Endothelial cell of umbilical vein (primary cell): ENCODE data around the gene ASB7. TPM values are rescaled to one million over a fixed set of nuclear protein-coding genes. Genes with fewer than 3 reads are reported as not detected.

ENCODE experiments used
- BruUV-seq: library from RNA; stranded (reverse); fragments of 400-500 nt; replicated peaks from 2 replicates; lab custom pipeline; 2021; lab: Mats Ljungman, UMichigan
- CTCF ChIA-PET: fragments of 300-600, 350-600 bp; sonication (Branson Sonifier 250); formaldehyde crosslinking; loops from one replicate; lab custom pipeline; 2021; ENCODE audit warnings: antibody characterized with exemption, inconsistent platforms; lab: Charles Lee
- POLR2A ChIA-PET: fragments of 300-600, 350-600 bp; sonication (Branson Sonifier 250); formaldehyde crosslinking; loops from one replicate; lab custom pipeline; 2021; ENCODE audit warnings: antibody characterized with exemption, inconsistent platforms; lab: Charles Lee
- DNase-seq: peaks from one replicate; pipeline ENCODE4 v3.0.0-alpha.2; 2011; ENCODE audit warnings: low read depth, low spot score
- FAIRE-seq: peaks from 2 replicates; lab custom pipeline; 2011; peaks lifted over from hg19 to GRCh38; lab: Jason Lieb, UNC
- H2AFZ ChIP-seq: 2 replicates; pipeline ENCODE4 v1.6.0; 2012; ENCODE audit warnings: low read depth, low read length, control low read depth, inconsistent platforms
- H3K27ac ChIP-seq: 2 replicates; pipeline ENCODE4 v1.5.1; 2011; ENCODE audit warnings: low read depth, mild to moderate bottlenecking, control low read depth, low read length, moderate library complexity; ENCODE audit not compliant: insufficient read depth
- H3K27me3 ChIP-seq, 2 experiments: 2 replicates each; pipeline versions ENCODE4 v1.6.0 to v1.6.1; 2011; ENCODE audit warnings: low read length in 2 of 2, mixed read lengths in 1 of 2; ENCODE audit not compliant: control insufficient read depth in 2 of 2, insufficient read depth in 2 of 2
- H3K36me3 ChIP-seq, 2 experiments: 2 replicates in 1 of 2; 3 replicates in 1 of 2; pipeline ENCODE4 v1.5.1; 2011; ENCODE audit warnings: low read length in 2 of 2, mild to moderate bottlenecking in 1 of 2, moderate library complexity in 1 of 2; ENCODE audit not compliant: control insufficient read depth in 2 of 2, insufficient read depth in 2 of 2; ENCODE audit errors: extremely low read depth in 1 of 2
- H3K4me1 ChIP-seq: 3 replicates; pipeline ENCODE4 v1.5.1; 2011; ENCODE audit warnings: mild to moderate bottlenecking, low read length; ENCODE audit not compliant: control insufficient read depth, insufficient read depth; ENCODE audit errors: extremely low read depth
- H3K4me2 ChIP-seq: 2 replicates; pipeline ENCODE4 v1.6.1; 2011; ENCODE audit warnings: low read length, control low read depth, mixed read lengths; ENCODE audit not compliant: insufficient read depth
- H3K4me3 ChIP-seq, 3 experiments: fragments of 200-600 bp in 1 of 3; sonication (generic), shearing (Covaris generic) in 1 of 3; replicated peaks in 1 of 3; 2 replicates each; pipeline ENCODE4 v1.5.1; 2011 to 2016; ENCODE audit warnings: control low read depth in 3 of 3, low read length in 3 of 3, mild to moderate bottlenecking in 2 of 3, inconsistent platforms in 1 of 3, low read depth in 1 of 3, moderate library complexity in 1 of 3; ENCODE audit not compliant: insufficient read depth in 1 of 3
- H3K79me2 ChIP-seq: 2 replicates; pipeline ENCODE4 v1.6.0; 2012; ENCODE audit warnings: low read length, inconsistent platforms; ENCODE audit not compliant: control insufficient read depth, insufficient read depth
- H3K9ac ChIP-seq: replicated peaks from 2 replicates; pipeline ENCODE3; 2011; ENCODE audit warnings: low read length, control low read depth; ENCODE audit not compliant: insufficient read depth; ENCODE audit errors: extremely low read depth
- H3K9me1 ChIP-seq: replicated peaks from 3 replicates; pipeline ENCODE4 v1.6.0; 2011; ENCODE audit warnings: mild to moderate bottlenecking, low read length; ENCODE audit not compliant: control insufficient read depth, insufficient read depth; ENCODE audit errors: extremely low read depth
- H3K9me3 ChIP-seq: replicated peaks from 2 replicates; pipeline ENCODE4 v1.5.1; 2012; ENCODE audit warnings: low read length, inconsistent platforms; ENCODE audit not compliant: control insufficient read depth, insufficient read depth
- H4K20me1 ChIP-seq: replicated peaks from 2 replicates; pipeline ENCODE3; 2011; ENCODE audit warnings: mild to moderate bottlenecking, low read length; ENCODE audit not compliant: control insufficient read depth, insufficient read depth; ENCODE audit errors: extremely low read depth
- EZH2 ChIP-seq: IDR thresholded peaks from 2 replicates; pipeline ENCODE4 v1.6.1; 2012; ENCODE audit warnings: borderline replicate concordance, low read depth, mild to moderate bottlenecking, moderate library complexity, low read length, inconsistent platforms; ENCODE audit not compliant: severe bottlenecking
- FOS ChIP-seq: IDR thresholded peaks from 2 replicates; pipeline ENCODE4 v1.6.1; 2011; ENCODE audit warnings: mild to moderate bottlenecking, low read length, moderate library complexity, borderline replicate concordance; ENCODE audit not compliant: insufficient read depth
- GATA2 ChIP-seq: IDR thresholded peaks from 2 replicates; pipeline ENCODE4 v1.7.0; 2011; ENCODE audit warnings: low read depth, mild to moderate bottlenecking, moderate library complexity, mixed read lengths, low read length; ENCODE audit not compliant: insufficient read length, insufficient read depth
- JUN ChIP-seq: IDR thresholded peaks from 2 replicates; pipeline ENCODE4 v1.6.1; 2011; ENCODE audit warnings: borderline replicate concordance, low read depth; ENCODE audit not compliant: insufficient read length, insufficient read depth
- MYC ChIP-seq: IDR thresholded peaks from one replicate; pipeline ENCODE4 v1.6.1; 2011; ENCODE audit warnings: mild to moderate bottlenecking, low read depth, low read length
- POLR2A ChIP-seq: IDR thresholded peaks from 2 replicates; pipeline ENCODE4 v1.6.1; 2012; ENCODE audit warnings: low read depth, mild to moderate bottlenecking, control low read depth, low read length
- POLR2AphosphoS5 ChIP-seq: IDR thresholded peaks from 2 replicates; pipeline ENCODE4 v1.6.1; 2012; ENCODE audit warnings: low read depth, mild to moderate bottlenecking, control low read depth, low read length, moderate library complexity; ENCODE audit not compliant: insufficient read depth
- dilution Hi-C: fragments of 300-500 bp; cut with MboI; formaldehyde crosslinking; loops from one replicate; pipeline ENCODE4 v1.15.0; 2019; ENCODE audit warnings: low sequenced_read_pairs; ENCODE audit not compliant: extremely low pct_ligation_motif_present
- intact Hi-C: fragments of 100-400 bp; cut with micrococcal nuclease; formaldehyde crosslinking; loops from one replicate; pipeline ENCODE4 v1.10.0; 2022
- polyA plus RNA-seq, 4 experiments: library from polyadenylated mRNA; depleted of rRNA in 3 of 4; stranded (reverse) in 3 of 4; unstranded in 1 of 4; fragments of >200 nt; gene quantifications; 2 replicates each; pipeline versions ENCODE4 v1.2.1 to v1.2.3, GENCODE V29; 2011 to 2012; ENCODE audit warnings: missing spikeins in 1 of 4
- total RNA-seq: library from RNA; stranded (reverse); gene quantifications from 2 replicates; pipeline ENCODE4 v1.2.3, GENCODE V29; 2021
- TF ChIP-seq, protein P1 (sequence below), 2 donors: IDR thresholded peaks; 1 replicate in 1 of 2; 2 replicates in 1 of 2; pipeline ENCODE4 v1.5.1; 2011; ENCODE audit warnings: low read length in 2 of 2, mild to moderate bottlenecking in 2 of 2, moderate library complexity in 2 of 2, control low read depth in 1 of 2, inconsistent platforms in 1 of 2, low read depth in 1 of 2; ENCODE audit not compliant: insufficient read depth in 1 of 2; ENCODE audit errors: extremely low read depth in 1 of 2
- TF ChIP-seq, protein P2 (sequence below): IDR thresholded peaks from 2 replicates; pipeline ENCODE4 v1.6.1; 2011; ENCODE audit not compliant: insufficient read depth, insufficient read length

The ASB7 gene
- total and polyA plus RNA-seq, 2 donors (not counting 3 experiments of a cell fraction or from before 2014, with no cell fraction given): 6.8 to 13.3 TPM

DNA sequence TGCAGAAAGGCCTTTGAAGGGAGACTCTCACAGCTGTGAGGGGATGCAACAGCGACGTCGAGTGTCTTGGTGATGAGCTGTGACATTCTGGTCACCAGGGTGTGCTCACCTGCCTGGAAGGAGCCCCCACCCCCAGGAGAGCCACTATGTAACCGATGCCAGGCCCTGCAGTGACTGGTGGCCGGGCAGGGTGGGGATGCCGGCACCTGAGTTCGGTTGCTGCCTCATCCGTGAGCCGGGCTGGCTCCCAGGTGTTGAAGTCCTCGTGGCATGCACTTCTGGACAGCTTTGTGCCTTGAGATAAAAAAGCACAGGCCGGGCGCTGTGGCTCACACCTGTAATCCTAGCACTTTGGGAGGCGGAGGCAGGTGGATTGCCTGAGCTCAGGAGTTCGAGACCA, 56.5 kb downstream of the ASB7 start:
- no peaks in the 10 kb centered on the region for H3K79me2 ChIP-seq
- no peaks in the 10 kb centered on the region for H4K20me1 ChIP-seq
- H3K4me3 ChIP-seq: no peak overlapping the region
- no peak overlapping the region for H3K9ac ChIP-seq
- H3K36me3 ChIP-seq: no peaks in the 10 kb centered on the region
- no peaks in the 10 kb centered on the region for H3K9me1 ChIP-seq
- H3K27me3 ChIP-seq: no peaks in the 10 kb centered on the region
- CTCF ChIA-PET: interaction anchor here (0.7 to 1.3 kb wide), 3 partner anchors 26 to 214 kb away, joined by 3 to 5 read pairs (median 3); no protein-coding TSS in a partner anchor
- no peaks in the 10 kb centered on the region for H3K9me3 ChIP-seq
- no peak for FAIRE-seq
- POLR2A ChIA-PET: no interaction called here
- H3K27ac ChIP-seq: no peak overlapping the region
- no TSS peak for BruUV-seq
- no peak for DNase-seq
- intact Hi-C loops: no loop called here
- no peaks in the 10 kb centered on the region for H3K4me1 ChIP-seq
- dilution Hi-C loops: no loop called here
- no peak for TF ChIP-seq FOS
- TF ChIP-seq GATA2: no peak
- no peak for TF ChIP-seq EZH2
- no peak for TF ChIP-seq POLR2A
- TF ChIP-seq MYC: no peak
- TF ChIP-seq POLR2AphosphoS5: no peak
- TF ChIP-seq JUN: no peak
- TF ChIP-seq, protein P1, sequence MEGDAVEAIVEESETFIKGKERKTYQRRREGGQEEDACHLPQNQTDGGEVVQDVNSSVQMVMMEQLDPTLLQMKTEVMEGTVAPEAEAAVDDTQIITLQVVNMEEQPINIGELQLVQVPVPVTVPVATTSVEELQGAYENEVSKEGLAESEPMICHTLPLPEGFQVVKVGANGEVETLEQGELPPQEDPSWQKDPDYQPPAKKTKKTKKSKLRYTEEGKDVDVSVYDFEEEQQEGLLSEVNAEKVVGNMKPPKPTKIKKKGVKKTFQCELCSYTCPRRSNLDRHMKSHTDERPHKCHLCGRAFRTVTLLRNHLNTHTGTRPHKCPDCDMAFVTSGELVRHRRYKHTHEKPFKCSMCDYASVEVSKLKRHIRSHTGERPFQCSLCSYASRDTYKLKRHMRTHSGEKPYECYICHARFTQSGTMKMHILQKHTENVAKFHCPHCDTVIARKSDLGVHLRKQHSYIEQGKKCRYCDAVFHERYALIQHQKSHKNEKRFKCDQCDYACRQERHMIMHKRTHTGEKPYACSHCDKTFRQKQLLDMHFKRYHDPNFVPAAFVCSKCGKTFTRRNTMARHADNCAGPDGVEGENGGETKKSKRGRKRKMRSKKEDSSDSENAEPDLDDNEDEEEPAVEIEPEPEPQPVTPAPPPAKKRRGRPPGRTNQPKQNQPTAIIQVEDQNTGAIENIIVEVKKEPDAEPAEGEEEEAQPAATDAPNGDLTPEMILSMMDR (IDR thresholded peaks at IDR 0.05; ENCODE audit: extremely low read depth in 1 of 2, insufficient read depth in 1 of 2, low read depth in 1 of 2, low read length in 2 of 2): no peak
- TF ChIP-seq, protein P2, sequence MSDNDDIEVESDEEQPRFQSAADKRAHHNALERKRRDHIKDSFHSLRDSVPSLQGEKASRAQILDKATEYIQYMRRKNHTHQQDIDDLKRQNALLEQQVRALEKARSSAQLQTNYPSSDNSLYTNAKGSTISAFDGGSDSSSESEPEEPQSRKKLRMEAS: no peak
- H3K4me2 ChIP-seq: no peak overlapping the region
- H2AFZ ChIP-seq: no peak overlapping the region
